HG02938 (cell line): Measurements from ENCODE around the gene MIEF2.
"Not testable (repeated sequence)": the region's sequence is repeated elsewhere in the genome, so short reads cannot be mapped to it uniquely, and the experiment has no call there.

Experiments used
- ATAC-seq: cut with Tn5 transposase; IDR thresholded peaks from one replicate; pipeline ENCODE4 v1.9.1; 2021; ENCODE audit warnings: mild to moderate bottlenecking, moderate library complexity; ENCODE audit not compliant: unreplicated experiment

Gene MIEF2

DNA sequence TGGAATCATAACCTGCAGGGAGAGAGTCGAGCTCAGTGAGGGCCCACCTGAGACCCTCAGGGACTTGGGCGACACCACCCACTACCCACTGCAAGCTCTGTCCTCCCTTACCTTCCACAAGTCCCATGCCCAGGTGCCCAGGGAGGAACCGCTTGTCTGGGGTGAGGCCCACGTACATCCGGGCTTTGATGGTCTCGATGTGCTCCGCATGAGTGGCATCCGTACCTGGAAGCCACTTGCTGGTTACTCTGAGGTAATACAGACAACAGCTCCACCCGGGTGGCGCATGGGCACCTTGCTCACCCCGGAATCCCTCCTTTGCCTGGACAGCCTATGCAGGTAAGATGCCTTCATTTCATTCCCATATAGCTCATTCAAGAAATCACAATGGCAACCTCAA, 24.8 kb downstream of the MIEF2 start:
- ATAC-seq, result no peak

DNA sequence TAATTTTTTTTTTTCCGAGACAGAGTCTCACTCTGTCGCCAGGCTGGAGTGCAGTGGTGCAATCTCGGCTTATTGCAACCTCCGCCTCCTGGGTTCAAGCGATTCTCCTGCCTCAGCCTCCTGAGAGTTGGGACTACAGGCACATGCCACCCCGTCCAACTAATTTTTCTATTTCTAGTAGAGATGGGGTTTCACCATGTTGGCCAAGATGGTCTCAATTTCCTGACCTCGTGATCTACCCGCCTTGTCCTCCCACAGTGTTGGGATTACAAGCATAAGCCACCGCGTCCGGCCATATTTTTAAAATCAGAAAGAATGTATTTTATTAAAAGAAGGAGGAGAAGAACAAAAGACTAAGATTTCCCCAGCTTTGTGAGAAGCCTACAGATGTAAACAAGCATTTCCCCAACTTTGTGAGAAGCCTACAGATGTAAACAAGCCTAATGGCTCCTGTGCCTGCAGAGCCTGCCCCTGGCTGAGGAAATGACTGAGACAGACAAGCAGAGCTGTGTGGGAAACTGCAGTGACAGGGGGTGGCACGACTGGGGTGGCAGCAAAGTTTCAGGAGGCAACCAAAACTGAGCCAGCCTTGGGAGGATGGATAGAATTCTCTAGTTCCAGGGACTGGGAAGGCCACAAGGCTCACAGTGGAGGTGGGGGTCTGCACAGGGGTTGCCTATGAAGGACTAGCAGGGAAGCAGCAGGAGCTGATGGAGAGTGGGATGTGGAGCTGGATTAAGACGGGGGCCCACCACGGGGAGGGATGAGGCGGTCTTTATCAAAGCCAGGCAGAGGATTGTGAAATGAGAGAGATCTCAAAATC, 31.5 kb downstream of the MIEF2 start:
- ATAC-seq, result no peak

DNA sequence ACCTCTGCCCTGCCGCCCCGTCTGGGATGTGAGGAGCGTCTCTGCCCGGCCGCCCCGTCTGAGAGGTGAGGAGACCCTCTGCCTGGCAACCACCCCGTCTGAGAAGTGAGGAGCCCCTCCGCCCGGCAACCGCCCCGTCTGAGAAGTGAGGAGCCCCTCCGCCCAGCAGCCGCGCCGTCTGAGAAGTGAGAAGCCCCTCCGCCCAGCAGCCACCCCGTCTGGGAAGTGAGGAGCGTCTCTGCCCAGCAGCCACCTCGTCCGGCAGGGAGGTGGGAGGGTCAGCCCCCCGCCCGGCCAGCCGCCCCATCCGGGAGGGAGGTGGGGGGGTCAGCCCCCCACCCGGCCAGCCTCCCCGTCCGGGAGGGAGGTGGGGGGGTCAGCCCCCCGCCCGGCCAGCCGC, 37.6 kb downstream of the MIEF2 start:
- not testable (repeated sequence) for ATAC-seq

DNA sequence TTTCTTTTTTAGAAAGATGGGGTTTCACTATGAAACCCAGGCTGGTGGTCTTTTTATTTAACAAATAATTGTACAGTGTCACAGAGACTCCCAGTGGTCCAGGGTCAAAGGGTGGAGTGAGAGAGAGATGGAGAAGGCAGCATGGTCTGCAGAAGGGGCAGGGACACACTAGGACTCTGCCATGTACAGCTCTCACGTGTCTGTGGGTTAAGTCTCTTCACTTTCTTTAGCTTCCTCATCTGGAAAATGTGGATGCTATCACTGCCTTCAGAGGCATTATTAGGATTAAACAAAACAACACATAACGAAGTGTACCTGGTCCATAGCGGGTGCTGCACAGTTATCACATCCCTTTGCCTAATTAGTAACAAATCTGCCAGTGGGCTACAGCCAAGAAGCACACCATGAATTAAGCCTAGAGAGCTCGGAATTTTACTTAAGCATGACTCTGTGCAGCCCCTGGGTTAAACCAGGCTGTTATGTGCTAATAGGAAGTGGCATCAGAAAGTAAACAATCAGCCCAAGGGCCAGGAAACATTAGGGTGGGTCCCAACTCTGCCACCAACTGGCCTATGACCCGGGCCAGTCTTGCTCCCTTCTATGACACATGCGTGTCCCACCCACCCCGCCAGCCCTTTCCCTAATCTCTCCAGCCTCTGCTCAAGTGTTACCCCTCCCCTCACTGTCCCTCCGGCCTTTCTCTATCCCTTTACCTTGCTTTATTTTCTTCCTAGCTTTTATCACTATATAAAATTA, 40.4 kb downstream of the MIEF2 start:
- no peak for ATAC-seq

DNA sequence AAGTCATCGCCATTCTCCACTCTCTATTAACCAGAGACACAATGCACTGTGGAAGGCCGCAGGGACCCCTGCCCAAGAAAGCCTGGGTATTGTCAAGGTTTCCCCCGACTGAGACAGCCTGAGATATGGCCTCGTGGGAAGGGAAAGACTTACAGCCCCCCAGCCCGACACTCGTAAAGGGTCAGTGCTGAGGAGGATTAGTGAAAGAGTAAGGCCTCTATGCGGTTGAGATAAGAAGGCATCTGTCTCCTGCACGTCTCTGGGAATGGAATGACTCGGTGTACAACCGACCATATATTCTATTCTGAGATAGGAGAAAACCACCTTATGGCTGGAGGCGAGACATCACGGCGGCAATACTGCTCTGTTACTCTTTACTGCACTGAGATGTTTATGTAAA, 42.7 kb downstream of the MIEF2 start:
- not testable (repeated sequence) for ATAC-seq

DNA sequence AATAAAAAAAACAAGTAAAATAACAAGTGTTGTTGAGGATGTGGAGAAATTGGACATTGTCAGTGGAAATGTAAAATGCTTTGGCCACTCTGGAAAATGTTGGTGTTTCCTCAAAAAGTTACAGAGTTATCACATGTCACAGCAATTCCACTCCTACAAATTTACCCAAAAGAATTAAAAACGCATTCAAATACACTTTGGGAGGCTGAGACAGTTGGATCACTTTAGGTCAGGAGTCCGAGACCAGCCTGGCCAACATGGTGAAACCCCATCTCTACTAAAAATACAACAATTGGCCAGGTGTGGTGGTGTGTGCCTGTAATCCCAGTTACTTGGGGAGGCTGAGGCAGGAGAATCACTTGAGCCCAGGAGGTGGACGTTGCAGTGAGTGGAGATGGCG, 48.7 kb downstream of the MIEF2 start:
- ATAC-seq, result no peak

DNA sequence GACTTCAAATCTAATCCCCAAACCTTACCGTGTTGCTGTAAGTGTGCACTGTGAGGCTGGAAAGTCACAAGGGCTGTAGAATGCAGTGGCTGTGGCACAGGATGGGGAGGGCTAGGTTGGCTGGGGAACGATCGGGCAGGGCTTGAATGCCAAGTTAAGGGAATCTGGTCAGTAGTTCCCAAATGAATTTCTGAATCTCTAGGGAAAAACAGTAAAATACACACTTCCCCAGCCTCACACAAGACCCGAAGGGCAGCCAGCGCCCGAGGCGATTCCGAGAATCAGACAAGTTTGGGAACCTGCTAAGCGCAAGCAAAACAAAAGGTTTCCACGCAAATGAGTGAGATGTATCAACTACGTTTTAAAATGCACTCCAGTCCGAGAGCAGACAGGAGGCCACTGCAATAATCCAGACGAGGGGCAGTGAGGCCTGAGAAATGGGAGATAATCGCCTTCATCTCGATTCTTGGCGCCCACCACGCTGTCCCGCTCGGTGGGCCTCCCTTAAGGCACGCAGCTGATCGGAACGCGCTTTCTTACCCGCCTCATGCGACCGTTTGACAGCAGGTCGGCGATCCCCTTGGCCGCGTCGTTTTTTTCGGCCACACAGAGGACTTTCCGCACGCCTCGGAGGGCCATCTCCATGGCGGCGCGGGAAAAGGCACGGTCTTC, 53.7 kb downstream of the MIEF2 start:
- no peak for ATAC-seq

DNA sequence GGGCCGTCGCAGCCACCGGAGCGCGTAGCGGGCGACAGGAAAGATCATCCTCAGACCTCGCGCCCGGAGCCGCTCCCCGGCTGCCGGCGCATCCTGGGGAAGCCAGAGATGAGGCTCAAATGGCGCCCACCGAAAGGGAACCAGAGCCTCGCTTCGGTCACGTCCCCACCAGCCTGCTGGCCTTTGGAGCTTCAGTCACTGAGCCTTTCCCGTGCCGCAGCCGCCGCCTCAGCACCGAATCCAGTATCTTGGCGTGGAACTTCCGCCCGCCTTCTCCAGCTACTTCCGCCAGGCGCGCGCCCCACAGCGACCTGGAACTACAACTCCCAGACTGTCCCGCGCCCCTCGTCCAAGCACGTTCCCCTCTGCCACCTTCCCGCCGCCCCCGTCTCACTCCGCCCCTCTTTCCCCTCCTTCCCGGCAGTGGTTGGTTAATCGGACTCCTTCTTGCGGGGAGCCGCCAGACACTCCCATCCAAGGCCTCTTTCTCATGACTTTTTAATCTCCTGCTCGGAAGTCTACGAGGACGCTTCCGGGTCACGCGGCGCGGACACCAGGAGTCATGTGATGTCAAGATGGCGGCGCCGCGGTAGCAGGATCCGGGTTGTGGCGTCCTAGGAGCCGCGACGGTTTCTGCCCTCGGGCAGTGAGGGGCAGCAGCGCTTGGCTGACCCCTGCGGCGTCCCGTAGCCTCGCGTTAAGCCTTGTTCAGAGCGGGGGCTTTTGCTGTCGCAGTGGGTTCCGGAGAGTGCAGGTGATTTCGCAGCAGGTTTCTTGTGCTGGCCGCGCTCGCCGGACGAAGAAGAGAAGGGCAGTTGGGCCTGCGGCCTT, 54.5 kb downstream of the MIEF2 start, which contains the start of the genes SMCR8 and TOP3A:
TSS of gene SMCR8 (plus strand) at position 563 of the 831 bp plus-strand sequence. CDS start 497 bp downstream, outside the sequence.
TSS of gene TOP3A (minus strand) at position 264 of the 831 bp plus-strand sequence. CDS start at position 48, 216 bp downstream.
- ATAC-seq, result peak; percentile 77

DNA sequence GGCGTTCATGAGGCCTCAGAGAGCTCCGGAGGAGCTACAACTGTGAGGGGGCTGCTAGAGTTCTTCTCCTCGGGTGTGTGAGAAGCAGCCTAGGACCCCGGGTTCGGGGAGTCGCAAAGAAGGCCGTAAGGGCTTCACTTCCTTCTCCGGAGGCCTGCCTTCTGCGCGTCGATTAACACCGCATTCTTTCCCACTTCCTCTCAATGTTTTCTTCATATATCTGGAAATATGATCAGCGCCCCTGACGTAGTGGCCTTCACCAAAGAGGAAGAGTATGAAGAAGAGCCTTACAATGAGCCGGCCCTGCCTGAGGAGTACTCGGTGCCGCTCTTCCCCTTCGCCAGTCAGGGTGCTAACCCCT, 55.1 kb downstream of the MIEF2 start:
- no peak for ATAC-seq

DNA sequence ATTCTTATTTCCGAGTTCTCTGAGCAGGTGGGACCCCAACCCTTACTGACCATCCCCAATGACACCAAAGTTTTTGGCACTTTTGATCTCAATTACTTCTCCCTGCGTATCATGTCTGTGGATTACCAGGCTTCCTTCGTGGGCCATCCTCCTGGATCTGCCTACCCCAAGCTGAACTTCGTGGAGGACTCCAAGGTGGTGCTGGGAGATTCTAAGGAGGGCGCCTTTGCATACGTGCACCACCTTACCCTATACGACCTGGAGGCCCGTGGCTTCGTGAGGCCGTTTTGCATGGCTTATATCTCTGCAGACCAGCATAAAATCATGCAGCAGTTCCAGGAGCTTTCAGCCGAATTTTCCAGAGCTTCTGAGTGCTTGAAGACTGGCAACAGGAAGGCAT, 55.5 kb downstream of the MIEF2 start:
- ATAC-seq, result no peak
